Measurements from ENCODE around the gene SKAP1.

DNA sequence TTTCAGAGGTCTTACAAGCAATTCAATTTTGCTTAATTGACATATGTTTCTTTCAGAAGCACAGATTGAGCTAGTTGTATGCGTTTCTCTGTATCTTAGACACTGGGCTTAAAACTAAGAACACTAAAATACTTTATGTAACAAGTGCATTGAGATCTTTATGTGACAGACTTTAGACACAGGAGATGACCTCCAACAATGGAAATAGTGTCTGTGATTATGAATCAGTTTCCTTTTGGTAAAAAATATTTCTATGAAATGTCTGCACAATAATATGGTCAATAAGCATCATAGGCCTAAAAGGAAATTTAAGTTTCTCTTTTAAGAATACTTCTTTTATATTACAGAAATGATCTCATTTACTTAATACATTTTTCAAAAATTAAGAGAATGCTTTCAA lies 153.2 kb downstream of the SKAP1 start:
- TF ChIP-seq, protein P1, sequence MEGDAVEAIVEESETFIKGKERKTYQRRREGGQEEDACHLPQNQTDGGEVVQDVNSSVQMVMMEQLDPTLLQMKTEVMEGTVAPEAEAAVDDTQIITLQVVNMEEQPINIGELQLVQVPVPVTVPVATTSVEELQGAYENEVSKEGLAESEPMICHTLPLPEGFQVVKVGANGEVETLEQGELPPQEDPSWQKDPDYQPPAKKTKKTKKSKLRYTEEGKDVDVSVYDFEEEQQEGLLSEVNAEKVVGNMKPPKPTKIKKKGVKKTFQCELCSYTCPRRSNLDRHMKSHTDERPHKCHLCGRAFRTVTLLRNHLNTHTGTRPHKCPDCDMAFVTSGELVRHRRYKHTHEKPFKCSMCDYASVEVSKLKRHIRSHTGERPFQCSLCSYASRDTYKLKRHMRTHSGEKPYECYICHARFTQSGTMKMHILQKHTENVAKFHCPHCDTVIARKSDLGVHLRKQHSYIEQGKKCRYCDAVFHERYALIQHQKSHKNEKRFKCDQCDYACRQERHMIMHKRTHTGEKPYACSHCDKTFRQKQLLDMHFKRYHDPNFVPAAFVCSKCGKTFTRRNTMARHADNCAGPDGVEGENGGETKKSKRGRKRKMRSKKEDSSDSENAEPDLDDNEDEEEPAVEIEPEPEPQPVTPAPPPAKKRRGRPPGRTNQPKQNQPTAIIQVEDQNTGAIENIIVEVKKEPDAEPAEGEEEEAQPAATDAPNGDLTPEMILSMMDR (IDR thresholded peaks at IDR 0.05; ENCODE audit: insufficient read depth, low read length, poor library complexity, severe bottlenecking): no peak
- TF ChIP-seq EZH2phosphoT487 (conservative IDR thresholded peaks at IDR 0.05; ENCODE audit: low read length): no peak

Data from SU-DHL-6 (cell line).